CD4-positive, alpha-beta T cell treated with Interleukin-17A for 4 hours (primary cell): ENCODE data around the gene CCDC27.

Source experiments
- DNase-seq: peaks from one replicate; pipeline ENCODE4 v3.0.0-alpha.2; 2020; ENCODE audit warnings: mixed read lengths

CCDC27 gene

DNA sequence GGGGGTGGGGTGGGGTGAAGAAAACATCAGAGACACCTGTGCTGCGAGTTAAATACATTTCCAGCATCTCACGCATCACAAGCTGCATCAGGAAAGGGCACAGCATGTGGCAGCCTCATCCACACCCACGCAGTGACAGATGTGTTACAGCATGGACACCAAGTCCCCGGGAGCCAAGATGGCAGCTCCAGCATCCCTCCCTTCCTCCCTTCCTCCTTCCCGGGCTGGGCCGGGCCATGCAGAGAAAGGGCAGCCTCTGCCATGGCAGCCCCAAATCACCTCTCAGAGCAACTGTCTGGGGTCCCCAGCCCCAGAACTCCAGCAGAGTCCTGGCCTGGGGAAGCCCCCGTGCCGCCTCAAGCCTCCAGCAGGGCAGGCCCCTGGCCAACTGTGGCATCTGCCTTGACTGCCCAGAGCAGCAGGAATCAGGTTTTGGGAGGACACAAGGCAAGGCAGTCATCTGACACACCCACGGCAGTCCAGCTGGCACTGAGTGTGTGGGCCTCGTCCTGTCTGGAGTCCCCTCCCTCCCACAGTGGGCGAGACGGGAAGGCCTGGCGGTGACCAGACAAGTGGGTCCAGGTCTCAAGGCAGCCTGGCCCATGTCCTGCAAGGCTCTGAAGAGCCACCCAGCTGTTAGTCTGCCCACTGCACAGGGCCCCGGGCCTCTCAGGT lies 26.5 kb downstream of the CCDC27 start:
- no peak for DNase-seq

GRCh38 chr1:3779265-3779911 lies 27.1 kb downstream of the CCDC27 start:
- no peak for DNase-seq

- DNase-seq: no peak
Observed at GRCh38 chr1:3779912-3780416, 27.7 kb downstream of the CCDC27 start.

- DNase-seq: no peak
Observed at GRCh38 chr1:3780901-3781300, 28.7 kb downstream of the CCDC27 start.

DNA sequence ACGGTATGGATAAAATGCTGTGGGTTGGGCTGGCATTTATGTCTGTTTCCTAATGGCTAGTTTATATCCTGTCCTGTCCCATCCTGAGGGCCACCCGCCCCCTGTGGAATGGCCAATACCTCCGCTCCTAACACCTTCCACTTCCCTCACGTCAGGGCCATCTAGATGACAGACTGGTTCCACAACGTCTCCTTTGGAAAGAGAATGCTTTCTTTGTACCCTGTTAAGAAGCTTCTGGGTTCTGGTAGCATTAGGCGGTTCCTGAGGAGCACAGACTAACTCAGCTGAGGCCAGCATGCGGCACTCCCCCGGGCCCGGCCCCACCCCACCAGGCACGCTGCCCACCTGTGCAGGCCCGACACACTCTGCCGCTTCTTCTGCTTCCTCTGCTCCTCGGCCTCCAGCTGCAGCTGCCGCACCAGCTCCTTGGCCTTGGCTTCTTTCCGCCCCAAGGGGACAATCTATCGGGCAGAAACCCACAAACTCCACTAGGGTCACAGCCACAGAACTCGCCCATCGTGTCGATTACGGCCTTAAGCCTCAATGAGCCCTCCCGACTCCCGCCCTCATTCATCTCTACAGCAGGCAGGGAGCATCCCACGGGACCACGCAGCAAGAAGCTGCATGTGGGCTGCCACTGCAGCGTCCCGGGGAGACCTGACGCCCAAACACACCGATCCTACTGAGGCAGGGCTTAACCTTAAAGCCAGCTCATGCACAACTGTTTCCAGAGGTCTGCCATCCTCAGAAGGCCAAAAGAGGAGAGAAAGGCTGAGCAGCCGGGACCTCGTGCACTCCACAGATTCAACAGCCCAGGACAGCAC lies 31.6 kb downstream of the CCDC27 start:
- DNase-seq: no peak

DNA sequence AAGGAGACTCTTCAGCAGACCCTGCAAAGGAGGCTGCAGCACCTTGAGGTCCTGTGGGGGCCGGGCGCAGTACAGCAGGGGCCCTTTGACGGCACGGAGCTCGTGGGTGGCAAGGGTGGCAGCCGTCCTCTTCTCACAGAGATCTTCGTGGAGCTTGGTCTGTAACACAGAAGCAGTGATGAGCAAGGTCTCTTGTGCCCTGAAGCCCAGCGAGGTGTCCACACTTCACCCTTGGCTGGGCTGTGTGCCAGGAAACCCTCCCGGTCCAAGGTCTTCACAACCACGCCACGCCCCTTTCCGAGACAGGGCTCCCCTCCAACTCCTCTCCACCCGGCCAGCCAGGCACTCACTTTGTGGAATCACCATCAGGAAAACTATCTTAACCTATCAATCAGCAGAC lies 32.8 kb downstream of the CCDC27 start:
- no peak for DNase-seq

GRCh38 chr1:3785456-3786157 lies 33.4 kb downstream of the CCDC27 start:
- DNase-seq: no peak

GRCh38 chr1:3786468-3787348 lies 34.5 kb downstream of the CCDC27 start:
- DNase-seq: no peak

DNA sequence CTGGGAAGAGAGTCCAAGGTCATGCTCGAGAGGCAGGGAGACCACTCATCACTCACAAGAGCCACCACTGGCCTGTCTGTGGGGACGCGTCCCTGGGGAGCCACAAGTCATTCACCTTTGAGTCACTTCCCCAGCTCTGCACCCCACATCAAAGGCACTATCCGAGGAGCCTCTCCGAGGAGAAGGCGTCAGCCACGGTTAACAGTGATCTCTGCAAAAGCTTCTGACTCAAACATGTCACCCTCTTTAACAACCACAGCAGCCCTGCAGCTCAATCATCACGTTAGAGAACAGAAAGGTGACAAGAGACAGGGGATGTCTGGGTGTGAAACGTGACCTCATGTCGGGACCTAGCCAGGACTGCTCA lies 35.1 kb downstream of the CCDC27 start:
- peak; percentile 51 for DNase-seq

DNA sequence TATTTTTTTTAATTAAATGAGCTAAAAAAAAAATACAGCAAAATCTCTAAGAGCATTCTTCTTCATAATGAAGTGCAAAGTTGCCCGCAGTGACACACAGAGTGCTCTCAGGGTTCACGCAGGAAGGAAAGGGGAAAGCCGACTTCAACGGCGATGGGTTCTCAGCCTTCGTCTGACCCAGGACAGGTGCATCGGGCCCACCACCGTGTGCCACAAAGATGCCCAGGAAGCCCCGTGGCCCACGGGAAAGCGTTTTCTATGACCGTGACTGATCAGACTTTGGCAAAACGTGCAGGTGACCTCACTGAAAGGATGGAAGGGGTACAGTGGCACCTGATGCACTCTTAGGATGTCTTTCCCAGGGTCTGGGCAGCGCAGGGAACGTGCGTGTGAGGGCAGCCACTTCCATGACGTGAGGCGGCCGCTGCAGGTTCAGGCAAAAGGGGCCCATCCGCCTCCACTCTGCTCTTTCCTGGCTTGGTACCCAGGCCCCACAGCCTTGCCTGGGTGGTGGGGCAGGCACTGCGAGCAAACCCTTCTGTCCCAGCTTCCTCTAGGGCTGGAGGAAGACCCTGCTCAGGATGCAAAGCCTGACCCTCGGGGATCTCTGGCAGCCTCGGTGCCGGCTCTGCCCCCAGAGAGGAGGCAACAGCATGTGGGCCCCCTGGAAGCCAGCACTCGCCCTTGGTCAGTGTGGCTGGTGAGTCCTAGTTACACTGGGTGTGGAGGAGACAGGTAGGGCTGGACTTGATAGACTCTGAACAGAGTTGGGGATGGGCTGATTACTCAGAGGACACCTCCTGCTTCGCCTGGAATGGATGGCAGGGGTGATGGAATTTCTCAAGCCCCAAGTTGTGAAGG lies 35.7 kb downstream of the CCDC27 start:
- DNase-seq: no peak

DNA sequence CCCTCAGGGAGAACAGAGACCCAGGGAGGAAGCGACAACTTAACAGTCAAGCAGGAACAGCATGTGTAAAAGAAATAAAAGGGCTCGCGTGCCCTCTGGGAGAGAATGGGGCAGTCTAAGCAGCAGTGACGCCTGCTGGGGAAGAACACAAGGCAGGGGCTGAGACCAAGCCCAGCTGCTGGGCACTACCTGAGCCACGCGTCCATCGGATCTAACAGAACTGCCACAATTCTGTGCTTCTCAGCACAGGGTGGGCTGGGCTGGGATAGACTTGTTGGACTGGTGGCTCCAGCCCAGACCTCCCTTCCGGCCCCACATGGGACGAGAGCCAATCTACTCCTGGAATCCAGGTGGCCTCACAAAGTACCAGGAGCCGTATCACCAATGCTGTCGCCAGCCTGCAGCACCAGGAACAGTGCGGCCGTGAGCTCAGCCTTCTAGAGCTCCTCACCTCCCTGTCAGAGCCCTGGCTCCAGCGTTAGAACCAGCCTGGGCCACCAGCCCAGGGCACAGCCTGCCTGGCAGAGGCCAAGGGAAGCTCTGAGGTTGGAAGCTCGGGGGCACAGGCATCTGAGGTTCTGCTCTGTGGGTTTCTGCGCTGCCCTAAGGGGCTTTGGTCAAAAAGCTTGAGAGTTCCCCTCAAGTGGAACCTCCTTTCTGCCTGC lies 36.6 kb downstream of the CCDC27 start:
- no peak for DNase-seq

DNA sequence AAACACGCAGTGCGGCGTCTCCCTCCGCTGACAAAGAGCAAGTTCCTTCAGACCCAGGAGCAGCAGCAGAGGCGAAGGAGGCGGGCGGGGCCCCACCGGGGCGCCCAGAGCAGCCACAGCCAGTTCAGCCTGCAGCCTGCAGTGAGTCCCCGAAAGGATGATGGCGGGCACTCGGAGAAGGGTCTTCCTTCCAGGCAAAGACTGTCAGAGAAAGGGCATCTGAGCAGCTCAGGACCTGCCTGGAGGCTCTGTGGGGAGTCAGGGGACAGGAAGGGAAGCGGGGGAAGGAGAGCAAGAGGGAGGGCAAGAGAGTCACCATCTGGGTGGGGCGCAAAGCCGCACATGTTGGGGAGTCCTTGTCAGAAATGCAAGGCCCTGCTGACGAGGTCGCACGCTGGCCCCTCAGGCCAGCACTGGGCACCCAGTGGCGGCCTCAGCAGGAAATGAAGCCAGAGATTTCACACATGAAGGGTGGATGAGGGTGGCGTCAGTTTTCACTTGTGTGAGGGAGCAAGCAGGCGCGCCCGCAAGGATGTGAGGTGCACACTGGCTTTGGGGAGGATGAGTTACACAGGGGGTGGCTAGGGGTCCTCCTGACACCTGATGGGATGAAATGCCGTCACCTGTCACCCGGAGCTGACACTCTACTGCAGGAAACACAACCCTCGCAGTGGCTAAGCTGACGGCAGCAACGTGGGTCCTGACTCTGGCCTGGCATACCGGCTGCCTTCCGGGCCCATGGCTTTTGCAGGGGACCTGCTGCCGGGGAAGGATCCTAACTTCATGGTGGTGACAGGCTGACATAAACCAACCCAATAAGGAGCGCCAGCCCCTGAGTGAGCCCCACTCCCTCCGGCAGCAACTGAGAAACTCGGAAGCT lies 37.4 kb downstream of the CCDC27 start:
- DNase-seq: no peak

GRCh38 chr1:3790500-3790923 lies 38.3 kb downstream of the CCDC27 start:
- DNase-seq: no peak

- DNase-seq: no peak
Observed at GRCh38 chr1:3790952-3791351, 38.7 kb downstream of the CCDC27 start.

DNA sequence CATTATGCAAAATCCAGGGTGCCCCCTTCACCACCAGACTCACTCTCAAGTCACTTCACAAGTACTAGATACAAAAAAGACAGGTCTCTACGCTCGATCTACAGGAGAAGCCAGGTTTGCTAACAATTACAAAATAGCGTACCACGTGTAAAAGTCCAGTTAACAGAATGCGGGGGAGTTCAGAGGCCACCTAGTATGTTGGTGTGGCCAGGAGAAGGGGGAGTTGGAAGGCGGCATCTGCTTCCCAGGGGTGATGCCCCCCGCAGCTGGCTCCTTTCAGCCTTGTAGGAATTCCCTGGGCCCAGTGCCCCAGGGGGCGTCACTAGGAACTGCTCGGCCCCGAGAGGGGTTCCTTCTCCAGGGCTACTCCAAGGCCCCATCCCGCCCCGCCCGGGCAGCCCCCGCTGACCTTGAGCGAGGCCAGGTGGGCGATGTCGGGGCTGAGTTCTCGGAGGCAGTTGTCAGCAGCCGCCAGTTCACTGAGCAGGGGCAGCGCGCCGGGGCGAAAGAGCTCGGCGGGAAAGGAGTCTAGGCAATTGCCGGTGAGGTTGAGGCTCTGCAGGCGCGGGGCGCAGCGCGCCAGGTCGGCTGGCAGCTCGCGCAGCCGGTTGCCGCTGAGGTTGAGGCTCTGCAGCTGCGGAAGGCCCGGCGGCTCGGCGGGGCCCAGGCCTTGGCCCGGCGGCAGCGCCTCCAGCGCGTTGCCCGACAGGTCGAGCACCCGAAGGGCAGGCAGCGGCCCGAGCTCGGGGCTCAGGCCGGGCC lies 43.4 kb downstream of the CCDC27 start:
- DNase-seq: no peak

DNA sequence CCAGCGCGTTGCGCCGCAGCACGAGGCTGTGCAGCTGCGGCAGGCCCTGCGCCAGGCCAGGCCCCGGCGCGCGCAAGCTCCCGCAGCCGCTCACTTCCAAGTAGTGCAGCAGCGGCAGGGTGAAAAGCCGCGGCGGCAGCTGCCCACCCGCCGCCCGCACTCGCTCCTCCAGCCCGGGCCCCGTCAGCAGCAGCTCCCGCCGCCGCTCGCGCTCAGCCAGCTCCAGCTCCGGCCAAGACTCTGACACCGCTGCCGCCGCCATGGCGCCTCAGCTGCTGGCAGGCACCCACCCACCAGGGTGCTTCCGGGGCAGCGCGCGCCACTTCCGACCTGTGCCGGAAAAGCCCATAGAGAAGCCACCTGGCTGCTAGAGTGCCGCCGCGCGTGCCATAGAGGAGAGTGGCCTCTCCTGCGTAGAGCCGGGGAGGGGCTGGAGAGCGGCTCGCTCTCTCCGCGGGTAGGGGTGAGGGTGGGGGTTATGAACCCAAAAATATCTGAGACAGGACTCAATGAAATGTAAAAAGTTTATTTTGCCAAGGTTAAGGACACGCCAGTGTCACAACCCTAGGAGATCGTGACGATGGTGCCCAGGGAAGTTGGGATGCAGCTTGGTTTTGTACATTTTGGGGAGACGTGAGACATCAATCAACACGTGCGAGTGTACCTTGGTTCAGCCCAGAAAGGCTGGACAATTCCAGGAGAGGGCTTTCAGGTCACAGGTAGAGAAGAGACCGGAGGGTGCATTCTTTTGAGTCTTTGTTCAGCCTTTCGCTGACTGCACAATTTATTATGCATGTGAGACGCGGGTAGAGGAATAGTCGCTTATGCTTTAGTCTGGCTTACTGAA lies 44.2 kb downstream of the CCDC27 start, which contains the start of gene LRRC47:
TSS of gene LRRC47 (minus strand) at position 284 of the 847 bp plus-strand sequence. CDS start at position 262, 22 bp downstream.
- peak; percentile 95 for DNase-seq

- no peak for DNase-seq
Observed at GRCh38 chr1:3799976-3800685, 47.9 kb downstream of the CCDC27 start.
